ENCODE measurements around the gene FAM3D.
"Not testable (repeated sequence)": the region's sequence is repeated elsewhere in the genome, so short reads cannot be mapped to it uniquely, and the experiment has no call there.

Gene FAM3D, protein sequence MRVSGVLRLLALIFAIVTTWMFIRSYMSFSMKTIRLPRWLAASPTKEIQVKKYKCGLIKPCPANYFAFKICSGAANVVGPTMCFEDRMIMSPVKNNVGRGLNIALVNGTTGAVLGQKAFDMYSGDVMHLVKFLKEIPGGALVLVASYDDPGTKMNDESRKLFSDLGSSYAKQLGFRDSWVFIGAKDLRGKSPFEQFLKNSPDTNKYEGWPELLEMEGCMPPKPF

DNA sequence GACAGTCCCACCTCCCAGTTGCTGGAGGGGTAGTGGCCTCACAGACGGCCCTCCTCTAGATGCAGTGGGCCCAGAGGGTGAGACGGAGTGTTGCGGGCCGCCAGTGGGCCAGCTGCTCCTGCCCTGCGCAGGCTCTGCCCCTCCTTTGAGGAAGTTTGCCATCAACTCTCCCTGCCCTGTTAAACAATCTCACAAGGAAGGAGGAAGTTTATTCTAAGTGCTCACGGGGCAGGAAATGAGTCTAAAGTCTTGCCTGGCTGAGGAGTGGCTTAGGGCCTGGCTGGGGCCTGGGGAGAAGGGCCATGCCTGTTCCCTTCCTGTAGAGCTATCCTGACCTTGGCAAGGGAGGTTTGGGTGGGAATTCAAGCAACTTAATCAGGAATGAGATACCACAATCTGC, at the start of gene FAM3D:
TSS of gene FAM3D (minus strand) at position 92 of the 400 bp plus-strand sequence. CDS start 11,211 bp downstream, outside the sequence.
- DNase-seq (ENCODE audit: low spot score): no peak

DNA sequence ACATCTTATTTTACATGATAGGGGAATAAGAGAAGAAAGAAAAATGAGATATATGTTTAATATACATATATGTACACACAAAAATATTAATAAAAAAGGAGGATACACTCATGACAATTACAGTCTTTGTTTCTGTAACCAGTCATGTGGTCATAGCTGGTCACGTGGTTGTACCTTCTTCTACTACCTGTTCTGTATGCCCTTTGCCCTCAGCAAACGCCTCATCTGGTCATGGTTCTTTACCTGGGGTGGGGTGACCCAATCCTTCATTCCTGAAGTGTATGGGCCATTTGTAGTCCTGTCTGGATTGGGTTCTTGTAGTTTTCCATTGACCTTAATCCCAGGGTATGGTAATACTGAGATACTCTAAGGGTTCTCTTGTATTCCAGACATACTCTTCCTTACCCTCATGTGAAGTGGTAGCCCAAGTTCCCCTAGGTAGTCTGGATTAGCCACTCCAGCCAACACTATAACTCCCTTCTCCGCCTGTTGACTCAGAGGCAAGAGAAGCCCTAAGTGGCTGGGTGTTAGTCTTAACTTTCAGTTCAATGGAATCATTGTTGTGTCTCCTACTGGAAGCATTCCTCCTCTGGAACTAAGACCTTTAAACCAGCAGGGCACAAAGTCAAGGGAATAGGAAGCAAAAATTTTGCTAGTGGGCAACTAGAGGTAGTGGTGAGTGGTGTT, 47.3 kb upstream of the FAM3D start:
- DNase-seq (ENCODE audit: low spot score): no peak

DNA sequence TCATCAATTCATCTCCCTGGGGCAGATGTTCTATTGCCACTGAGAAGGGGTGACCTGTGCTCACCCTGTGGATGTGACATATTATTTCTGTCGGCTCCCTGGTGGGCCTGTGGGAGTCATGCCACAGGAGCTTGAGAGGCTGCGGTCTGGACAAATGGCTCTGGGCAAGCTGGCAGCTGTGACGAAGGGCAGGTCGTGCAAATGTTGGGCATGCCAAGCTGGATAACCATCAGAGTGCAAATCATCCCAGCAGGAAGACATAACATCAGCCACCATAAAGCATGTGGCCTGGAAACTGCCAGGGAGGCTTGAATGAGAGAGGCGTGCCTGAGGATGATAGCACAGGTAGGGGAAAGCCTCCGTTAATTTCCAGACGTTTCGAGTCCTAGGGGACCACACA, 45.3 kb upstream of the FAM3D start:
- no peak for DNase-seq (ENCODE audit: low spot score)

DNA sequence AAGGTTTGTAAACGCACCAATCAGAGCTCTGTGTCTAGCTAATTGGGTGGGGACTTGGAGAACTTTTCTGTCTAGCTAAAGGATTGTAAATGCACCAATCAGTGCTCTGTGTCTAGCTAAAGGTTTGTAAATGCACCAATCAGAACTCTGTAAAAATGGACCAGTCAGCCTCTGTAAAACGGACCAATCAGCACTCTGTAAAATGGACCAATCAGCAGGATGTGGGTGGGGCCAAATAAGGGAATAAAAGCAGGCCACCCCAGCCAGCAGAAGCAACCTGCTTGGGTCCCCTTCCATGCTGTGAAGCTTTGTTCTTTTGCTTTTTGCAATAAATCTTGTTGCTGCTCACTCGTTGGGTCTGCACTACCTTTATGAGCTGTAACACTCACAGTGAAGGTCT, 42.4 kb upstream of the FAM3D start:
- DNase-seq (ENCODE audit: low spot score): not testable (repeated sequence)

DNA sequence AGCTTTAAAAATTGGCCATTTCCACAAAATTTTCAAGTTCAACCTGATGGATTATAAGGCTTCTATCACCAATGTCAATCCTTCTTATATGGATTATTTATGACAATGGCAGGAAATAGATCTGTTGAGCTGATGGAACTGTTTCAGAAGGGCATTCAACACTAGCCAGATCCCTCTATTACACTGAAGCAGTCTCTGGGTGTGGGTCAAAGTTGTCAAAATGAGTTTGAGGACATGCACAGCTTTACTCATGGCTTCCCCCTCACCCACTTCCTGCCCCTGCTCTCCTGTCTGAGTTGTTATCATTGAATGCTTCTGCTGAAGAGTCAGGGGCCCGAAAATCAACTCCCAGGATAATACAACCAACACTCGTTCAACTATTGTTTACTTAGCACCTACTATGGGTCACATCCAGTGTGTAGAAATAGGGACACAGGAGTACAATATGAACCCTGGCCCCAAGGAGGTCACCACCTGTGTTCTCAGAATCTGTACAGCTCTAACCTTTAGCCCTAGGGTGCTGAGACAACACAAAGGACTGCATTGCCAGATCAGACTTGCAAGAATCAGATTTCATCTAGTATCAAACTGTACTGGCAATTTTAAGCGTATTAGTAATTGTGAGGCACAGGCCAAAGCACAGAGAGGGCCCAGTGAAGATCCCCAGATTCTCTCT, 41.7 kb upstream of the FAM3D start:
- no peak for DNase-seq (ENCODE audit: low spot score)

DNA sequence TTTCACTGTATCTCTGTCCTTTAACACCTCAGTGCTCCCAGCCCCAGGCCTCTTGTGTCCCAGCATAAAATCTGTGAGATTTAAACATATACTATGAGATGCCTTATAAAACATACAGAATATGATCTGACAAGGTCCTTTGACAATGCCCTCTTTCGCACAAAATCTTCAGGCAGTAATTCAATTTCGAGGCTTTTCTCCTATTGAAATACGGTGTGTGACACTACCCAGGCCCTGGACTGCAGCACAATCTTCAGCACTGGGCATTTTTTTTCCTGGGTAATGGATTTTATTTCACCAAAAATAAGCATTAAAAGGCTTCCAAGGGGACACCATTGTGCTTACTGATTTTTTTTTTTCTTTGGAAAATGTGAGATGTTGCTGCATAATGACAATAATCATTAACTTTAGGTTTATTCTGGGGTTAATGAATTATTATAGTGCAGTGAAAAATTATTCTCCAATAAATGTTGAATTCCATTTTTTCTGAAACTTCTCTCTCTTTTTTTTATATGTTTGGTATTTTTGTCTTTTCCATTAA, 40.9 kb upstream of the FAM3D start:
- no peak for DNase-seq (ENCODE audit: low spot score)

DNA sequence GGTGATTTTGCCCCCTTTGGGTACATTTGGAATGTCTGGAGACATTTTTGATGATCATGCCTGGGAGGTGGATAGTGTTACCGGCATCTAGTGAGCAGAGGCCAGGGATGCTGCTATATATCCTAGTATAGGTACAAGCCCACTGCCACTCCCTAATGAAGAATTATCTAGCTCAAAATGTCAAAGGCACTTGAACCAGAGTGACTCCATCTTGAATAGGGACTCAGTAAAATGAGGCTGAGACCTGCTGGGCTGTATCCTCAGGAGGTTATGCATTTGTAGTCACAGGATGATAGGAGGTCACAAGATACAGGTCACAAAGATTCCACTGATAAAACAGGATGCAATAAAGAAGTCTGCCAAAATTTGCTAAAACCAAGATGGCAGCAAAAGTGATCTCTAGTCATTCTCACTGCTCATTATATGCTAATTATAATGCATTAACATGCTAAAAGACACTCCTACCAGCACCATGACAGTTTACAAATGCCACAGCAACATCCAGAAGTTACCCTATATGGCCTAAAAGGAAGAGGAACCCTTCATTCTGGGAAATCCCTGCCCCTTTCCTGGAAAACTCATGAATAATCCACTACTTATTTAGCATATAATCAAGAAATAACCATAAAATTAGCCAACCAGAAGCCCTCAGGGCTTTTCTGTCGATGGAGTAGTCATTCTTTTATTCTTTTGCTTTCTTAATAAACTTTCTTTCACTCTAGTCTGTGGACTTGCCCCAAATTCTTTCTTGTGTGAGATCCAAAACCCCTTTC, 40.0 kb upstream of the FAM3D start:
- DNase-seq (ENCODE audit: low spot score): no peak

DNA sequence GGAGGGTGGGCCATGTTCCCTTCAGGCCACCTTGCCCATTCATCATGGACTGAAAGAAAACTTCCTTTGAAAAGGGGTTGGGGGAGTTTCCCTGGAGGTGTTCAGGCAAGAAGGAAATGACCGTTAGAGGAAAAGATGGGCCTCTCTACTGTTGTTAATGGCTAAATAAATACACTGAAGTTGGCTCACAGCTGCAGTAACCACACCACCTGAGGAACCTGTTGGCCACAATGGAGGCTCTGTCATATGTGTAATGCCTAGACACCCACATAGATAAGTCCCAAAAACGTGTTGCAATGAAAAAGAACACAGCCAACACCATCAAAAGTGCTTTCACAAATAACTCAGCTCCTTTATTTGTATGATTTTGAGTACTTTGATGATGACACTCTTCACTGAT, 38.2 kb upstream of the FAM3D start:
- DNase-seq (ENCODE audit: low spot score): no peak

DNA sequence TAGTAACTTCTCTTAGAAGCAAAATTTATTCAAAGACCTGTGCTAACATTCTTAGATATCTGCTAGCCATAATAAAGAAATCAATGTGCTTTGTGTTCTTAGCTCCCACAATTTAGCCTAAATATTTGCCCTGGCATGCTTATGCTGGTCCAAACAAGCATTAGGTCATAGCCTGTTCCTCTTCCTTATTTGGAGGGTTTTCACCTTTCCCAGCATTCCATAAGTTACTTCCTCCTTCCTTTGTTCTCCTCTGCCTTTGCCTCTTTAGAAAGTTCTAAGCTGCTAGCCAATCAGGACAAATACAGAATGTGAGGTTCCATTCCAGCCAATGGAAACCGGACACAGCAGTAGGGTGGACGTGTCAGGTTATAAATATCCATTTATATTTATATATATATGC, 37.7 kb upstream of the FAM3D start:
- not testable (repeated sequence) for DNase-seq (ENCODE audit: low spot score)

DNA sequence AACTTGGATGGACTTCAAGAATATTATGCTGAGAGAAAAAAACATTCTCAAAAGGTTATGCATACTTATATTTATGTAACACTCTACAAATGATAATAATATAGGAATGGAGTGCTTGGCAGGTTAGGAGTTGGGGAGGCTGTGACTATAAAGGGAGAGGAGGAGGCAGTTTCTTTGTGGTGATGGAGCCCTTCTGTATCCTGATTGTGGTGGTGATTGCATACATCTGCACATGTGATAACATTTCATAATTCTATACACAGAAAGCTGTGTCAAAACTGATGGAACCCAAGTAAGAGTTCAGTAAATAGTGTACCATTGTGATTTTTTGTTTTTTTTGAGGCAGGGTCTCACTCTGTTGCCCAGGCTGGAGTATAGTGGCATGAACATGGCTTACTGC, 31.7 kb upstream of the FAM3D start:
- DNase-seq (ENCODE audit: low spot score): no peak

DNA sequence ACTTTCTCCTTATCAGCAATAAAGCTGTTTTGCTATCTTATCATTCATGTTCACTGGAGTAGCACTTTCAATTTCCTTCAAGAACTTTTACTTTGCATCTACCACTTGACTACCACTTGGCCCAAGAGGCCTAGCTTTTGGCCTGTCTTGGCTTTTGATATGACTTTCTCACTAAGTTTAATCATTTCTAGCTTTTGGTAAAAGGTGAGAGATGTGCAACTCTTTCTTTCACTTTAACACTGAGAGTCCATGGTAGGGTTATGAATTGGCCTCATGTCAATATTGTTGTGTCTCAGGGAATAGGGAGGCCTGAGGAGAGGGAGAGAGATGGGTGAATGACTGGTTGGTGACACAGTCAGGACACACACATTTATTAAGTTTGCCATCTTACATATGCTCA, 31.0 kb upstream of the FAM3D start:
- no peak for DNase-seq (ENCODE audit: low spot score)

DNA sequence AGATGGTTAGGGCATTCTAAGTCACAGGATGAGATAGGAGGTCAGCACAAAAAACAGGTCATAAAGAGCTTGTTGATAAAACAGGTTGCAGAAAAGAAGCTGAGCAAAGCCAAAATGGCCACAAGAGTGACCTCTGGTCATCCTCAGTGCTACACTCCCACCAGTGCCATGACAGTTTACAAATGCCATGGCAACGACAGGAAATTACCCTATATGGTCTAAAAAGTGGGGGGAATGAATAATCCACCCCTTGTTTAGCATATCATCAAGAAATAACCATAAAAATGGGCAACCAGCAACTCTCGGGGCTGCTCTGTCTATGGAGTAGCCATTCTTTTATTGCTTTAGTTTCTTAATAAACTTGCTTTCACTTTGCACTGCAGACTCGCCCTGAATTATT, 30.2 kb upstream of the FAM3D start:
- not testable (repeated sequence) for DNase-seq (ENCODE audit: low spot score)

DNA sequence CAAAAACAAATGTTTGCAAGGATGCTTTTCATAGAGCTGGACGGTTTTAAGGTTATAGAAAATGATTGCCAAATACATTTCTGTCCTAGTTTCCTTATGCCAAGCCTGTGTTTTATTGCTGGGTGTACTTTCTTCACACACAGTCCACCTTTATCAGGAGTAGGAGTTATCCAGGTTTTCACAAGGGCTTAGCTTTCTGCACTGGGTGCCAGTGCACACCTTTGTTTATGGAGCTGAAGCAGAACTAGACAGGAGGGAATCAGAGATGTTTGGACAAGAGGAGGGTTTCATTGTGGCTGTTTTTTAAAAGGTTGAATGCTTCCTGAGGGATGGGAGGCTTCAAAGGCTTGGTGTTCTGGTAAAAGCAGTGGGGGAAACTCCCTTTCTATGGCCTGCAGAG, 29.5 kb upstream of the FAM3D start:
- no peak for DNase-seq (ENCODE audit: low spot score)

DNA sequence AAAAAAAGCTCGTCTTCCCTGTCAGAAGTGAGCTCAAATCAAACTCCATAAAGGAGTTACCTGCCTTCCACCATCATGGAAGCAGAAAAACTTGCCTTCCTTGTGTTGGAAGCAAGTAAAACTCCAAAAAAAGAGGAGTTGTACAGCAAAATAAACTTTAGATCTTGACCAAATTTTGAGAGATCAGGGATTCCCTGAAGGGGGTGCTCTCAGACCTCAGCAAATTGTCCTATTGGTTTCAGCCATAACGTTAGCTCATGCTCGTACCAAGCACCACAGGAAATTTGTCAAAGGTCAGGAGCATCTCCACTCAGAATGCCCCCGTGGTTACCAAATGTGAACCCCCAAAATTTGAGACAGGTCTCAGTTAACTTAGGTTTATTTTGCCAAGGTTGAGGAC, 28.7 kb upstream of the FAM3D start:
- not testable (repeated sequence) for DNase-seq (ENCODE audit: low spot score)

DNA sequence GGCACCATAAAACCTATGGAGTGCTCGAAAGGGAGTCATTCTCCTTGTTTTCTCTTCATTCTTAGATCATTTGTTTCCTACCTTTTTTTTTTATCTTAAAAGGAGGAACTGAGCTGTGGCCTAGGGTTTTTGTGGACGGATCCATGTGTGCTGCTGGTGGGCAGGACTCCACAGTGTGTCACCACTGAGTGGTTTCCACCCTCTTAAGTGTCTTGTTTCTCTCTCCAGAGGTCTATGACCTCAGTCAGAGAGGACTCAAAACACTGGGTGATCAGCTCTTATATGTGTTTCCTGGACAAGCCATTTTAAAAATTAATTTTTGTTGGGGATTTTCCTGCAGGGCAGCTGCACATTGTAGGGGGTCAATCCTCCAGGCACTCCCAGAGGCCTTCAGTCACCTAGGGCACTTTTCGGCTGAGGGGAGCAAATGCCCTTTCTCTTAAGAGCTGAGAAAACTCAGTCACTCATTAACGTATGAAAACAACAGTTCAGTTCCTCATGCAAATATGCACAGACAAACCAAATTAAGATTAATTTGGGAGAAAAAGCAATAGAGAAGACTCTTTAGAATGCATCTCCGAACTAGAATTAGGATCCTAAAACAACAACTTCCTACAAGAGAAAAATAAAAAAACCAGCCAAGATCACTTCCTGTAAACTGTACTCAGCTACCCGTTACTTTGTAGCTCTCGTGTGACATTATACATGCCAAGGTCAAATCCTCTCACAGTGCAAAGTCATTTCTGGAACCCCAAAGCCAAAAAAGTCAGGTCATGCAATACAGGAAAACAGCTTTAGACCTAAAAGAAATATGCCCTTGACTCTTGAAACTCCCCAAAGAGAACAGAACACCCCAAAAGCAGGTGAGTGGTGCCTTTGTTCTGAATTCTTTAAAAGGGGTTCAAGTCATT, 27.6 kb upstream of the FAM3D start:
- DNase-seq (ENCODE audit: low spot score): no peak

DNA sequence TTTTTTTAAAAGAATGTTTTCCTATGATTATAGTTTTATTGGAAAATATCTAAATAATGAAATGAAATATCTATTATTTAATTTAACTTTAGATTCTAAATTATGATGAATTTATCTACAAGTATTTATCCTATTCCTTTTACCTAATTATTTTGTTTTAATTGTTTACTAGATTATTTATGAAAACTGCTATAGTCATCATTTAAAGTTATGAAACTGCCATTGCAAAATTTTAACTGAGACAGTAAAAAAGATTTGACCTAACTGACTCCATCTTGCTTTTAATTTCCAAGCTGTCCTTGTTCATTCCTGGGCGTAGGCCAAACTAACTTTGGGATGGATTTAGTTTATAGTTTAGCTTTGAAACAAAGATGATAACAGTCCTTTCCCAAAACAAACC, 25.9 kb upstream of the FAM3D start:
- DNase-seq (ENCODE audit: low spot score): no peak

DNA sequence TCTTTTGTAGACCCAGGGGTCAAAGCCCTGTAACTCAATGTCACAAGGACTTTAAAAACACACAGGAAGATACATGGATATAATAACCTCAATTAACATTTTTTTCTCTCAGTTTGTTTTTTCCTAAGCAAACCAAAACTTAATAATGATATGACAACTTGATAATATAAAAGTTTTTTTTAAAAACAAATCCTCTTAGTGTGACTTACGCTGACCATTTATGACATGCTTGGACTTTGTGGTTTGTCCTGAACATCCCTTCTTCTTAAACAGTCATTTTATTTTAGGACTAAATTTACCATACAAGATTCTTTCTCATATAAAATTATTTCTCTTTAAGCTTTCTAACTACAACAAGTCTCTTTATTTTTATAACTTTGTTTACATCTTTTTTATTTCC, 25.4 kb upstream of the FAM3D start:
- DNase-seq (ENCODE audit: low spot score): no peak

DNA sequence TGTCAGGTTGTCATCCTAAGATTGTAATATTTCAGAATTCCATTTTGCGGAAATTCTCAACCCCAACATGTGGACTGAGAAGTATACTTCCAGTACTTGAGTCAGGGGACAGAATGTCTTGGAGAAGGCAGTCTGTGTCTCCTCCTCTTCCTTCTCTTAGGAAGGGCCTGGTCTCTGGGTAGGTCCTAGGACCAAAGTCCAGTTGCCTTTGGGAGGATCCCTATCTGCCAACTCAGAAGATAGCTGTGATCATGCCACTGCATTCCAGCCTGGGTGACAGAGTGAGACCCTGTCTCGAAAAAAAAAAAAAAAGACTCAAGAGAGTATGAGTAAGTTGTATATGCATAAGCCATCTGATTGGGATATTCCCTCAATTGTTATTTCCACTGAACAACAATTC, 23.9 kb upstream of the FAM3D start:
- no peak for DNase-seq (ENCODE audit: low spot score)

DNA sequence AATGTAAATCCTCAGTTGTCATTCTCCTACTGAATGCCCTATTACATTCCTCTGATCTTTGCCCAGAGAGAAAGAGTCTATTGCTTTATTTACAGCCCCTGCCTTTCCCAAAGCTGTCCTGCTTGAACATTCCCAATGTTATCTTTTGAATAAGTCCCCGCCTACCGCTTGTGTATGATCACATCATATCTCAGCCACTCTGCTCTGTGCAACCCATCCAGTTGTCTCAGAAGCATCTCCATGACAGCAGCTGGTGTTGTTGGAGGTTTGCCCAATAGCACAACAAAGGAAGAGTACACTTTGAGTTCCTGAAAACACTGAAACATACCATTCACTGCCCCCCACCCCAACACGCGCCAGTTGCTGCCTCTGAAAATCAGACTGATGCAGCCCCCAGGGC, 22.0 kb upstream of the FAM3D start:
- DNase-seq (ENCODE audit: low spot score): no peak

DNA sequence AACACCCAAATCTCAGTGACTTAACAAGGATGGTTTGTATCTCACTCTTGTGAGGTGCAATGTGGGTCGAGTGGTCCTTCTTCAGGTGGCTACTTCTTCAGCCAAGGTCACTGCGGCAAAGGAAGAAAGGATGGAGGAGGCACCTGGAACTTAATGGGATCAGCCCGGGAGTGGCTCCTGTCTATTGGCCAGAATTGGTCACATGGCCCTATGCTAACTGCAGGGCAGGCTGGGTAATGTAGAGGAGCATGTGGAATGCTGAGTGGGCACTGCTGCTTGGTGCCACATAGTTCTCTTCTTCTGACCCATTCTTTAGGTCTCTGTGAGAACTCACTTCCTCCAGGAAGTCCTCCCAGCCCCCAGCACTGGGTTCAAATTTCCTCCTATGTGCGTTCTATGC, 20.3 kb upstream of the FAM3D start:
- DNase-seq (ENCODE audit: low spot score): no peak

DNA sequence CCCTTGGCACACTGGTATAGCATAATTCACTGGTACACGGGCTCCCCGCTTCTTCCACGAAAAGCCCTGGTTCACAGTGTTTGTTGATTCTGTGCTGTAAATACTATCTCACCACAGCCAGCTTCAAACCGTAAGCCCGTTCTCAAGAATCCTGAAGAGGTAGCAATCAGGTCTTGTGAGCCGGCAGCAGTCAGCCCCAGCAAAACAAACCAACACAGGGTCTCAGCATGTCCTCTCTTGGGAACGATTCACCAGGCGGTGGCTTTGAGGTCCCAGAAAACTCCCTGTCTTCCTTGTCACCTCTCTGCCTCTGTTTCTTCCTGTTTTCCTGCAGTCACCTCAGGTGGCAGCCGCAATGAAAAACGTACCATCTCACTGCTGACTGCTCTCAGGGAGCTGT, 19.1 kb upstream of the FAM3D start:
- DNase-seq (ENCODE audit: low spot score): no peak

All from AG08396 (cell line).